IMR-90 (cell line): ENCODE measurements around the gene TM4SF4. TPM values are rescaled to one million over a fixed set of nuclear protein-coding genes. Genes with fewer than 3 reads are reported as not detected.

ENCODE experiments used
- ATAC-seq: fragments of 200-7000 bp; cut with Tn5 transposase; 2 replicates; pipeline ENCODE4 v1.9.1; 2020; ENCODE audit warnings: low read depth, mild to moderate bottlenecking, moderate library complexity
- BruUV-seq: library from RNA; stranded (reverse); fragments of 400-500 nt; replicated peaks from 2 replicates; lab custom pipeline; 2021; lab: Mats Ljungman, UMichigan
- CTCF ChIA-PET: fragments of 300-600 bp; formaldehyde crosslinking; extraction: SDS; loops from one replicate; lab custom pipeline; 2021; ENCODE audit warnings: antibody characterized with exemption; lab: Yijun Ruan, JAX
- POLR2A ChIA-PET: fragments of 300-600 bp; sonication (Branson Sonifier 250); formaldehyde crosslinking; loops from one replicate; lab custom pipeline; 2022; ENCODE audit warnings: antibody characterized with exemption; ENCODE audit not compliant: unreplicated experiment; lab: Charles Lee
- DNase-seq: peaks from one replicate; pipeline ENCODE4 v3.0.0; 2013
- H2AFZ ChIP-seq: replicated peaks from 2 replicates; pipeline ENCODE3; 2013; ENCODE audit warnings: low read length, mild to moderate bottlenecking; ENCODE audit not compliant: poor library complexity
- H2AK5ac ChIP-seq: 2 replicates; pipeline ENCODE4 v1.6.1; 2013; ENCODE audit warnings: low read depth, low read length, inconsistent platforms
- H2AK9ac ChIP-seq: replicated peaks from 2 replicates; pipeline ENCODE3; 2013; ENCODE audit warnings: mild to moderate bottlenecking, low read depth, low read length, moderate library complexity; ENCODE audit not compliant: poor library complexity
- H2BK120ac ChIP-seq: 2 replicates; pipeline ENCODE4 v1.6.1; 2013; ENCODE audit warnings: low read depth, low read length, inconsistent platforms
- H2BK15ac ChIP-seq: 3 replicates; pipeline ENCODE4 v1.6.1; 2013; ENCODE audit warnings: low read depth, low read length, inconsistent platforms
- H2BK20ac ChIP-seq: 2 replicates; pipeline ENCODE4 v1.6.1; 2013; ENCODE audit warnings: low read depth, mild to moderate bottlenecking, inconsistent platforms, low read length, moderate library complexity
- H2BK5ac ChIP-seq: 2 replicates; pipeline ENCODE4 v1.6.1; 2013; ENCODE audit warnings: mild to moderate bottlenecking, low read depth, low read length, inconsistent platforms; ENCODE audit not compliant: poor library complexity, severe bottlenecking
- H3K14ac ChIP-seq: replicated peaks from 2 replicates; pipeline ENCODE4 v1.6.1; 2013; ENCODE audit warnings: low read depth, low read length, inconsistent platforms
- H3K18ac ChIP-seq: 2 replicates; pipeline ENCODE4 v1.6.1; 2013; ENCODE audit warnings: low read depth, low read length, control low read depth
- H3K23ac ChIP-seq: 2 replicates; pipeline ENCODE4 v1.6.1; 2013; ENCODE audit warnings: low read depth, low read length, inconsistent platforms
- H3K27ac ChIP-seq: 2 replicates; pipeline ENCODE4 v1.5.1; 2013; ENCODE audit warnings: mild to moderate bottlenecking, control low read depth, low read length; ENCODE audit not compliant: insufficient read depth
- H3K27me3 ChIP-seq: 2 replicates; pipeline ENCODE4 v1.6.1; 2013; ENCODE audit warnings: low read length; ENCODE audit not compliant: control insufficient read depth, insufficient read depth
- H3K36me3 ChIP-seq: 2 replicates; pipeline ENCODE4 v1.6.1; 2013; ENCODE audit warnings: low read length, mixed read lengths; ENCODE audit not compliant: control insufficient read depth, insufficient read depth
- H3K4ac ChIP-seq: 2 replicates; pipeline ENCODE4 v1.6.1; 2013; ENCODE audit warnings: low read depth, low read length, inconsistent platforms
- H3K4me1 ChIP-seq: 2 replicates; pipeline ENCODE4 v1.6.1; 2013; ENCODE audit warnings: low read length, mixed read lengths; ENCODE audit not compliant: control insufficient read depth, insufficient read depth
- H3K4me2 ChIP-seq: 2 replicates; pipeline ENCODE4 v1.6.1; 2013; ENCODE audit warnings: low read depth, mild to moderate bottlenecking, control low read depth, low read length, moderate library complexity
- H3K4me3 ChIP-seq: 2 replicates; pipeline ENCODE4 v1.5.1; 2013; ENCODE audit warnings: low read depth, mild to moderate bottlenecking, control low read depth, low read length, moderate library complexity; ENCODE audit not compliant: insufficient read depth
- H3K56ac ChIP-seq: 2 replicates; pipeline ENCODE4 v1.6.1; 2013; ENCODE audit warnings: low read length, inconsistent platforms; ENCODE audit not compliant: insufficient read depth; ENCODE audit errors: extremely low read depth
- H3K79me1 ChIP-seq, 2 experiments: 2 replicates each; pipeline ENCODE4 v1.6.1; 2013; ENCODE audit warnings: low read length in 2 of 2, inconsistent platforms in 1 of 2, low read depth in 1 of 2
- H3K9ac ChIP-seq: 2 replicates; pipeline ENCODE4 v1.6.1; 2013; ENCODE audit warnings: low read depth, low read length, control low read depth
- H3K9me1 ChIP-seq: 2 replicates; pipeline ENCODE4 v1.6.1; 2013; ENCODE audit warnings: low read length, inconsistent platforms; ENCODE audit not compliant: insufficient read depth
- H3K9me3 ChIP-seq: 2 replicates; pipeline ENCODE4 v1.6.1; 2013; ENCODE audit warnings: low read length; ENCODE audit not compliant: control insufficient read depth, insufficient read depth
- H4K20me1 ChIP-seq: 2 replicates; pipeline ENCODE4 v1.6.1; 2013; ENCODE audit warnings: low read length, inconsistent platforms; ENCODE audit not compliant: insufficient read depth
- H4K5ac ChIP-seq: 2 replicates; pipeline ENCODE4 v1.6.1; 2013; ENCODE audit warnings: mild to moderate bottlenecking, low read depth, low read length, control low read depth
- H4K8ac ChIP-seq, 2 experiments: 2 replicates each; pipeline ENCODE4 v1.6.1; 2013; ENCODE audit warnings: low read depth in 2 of 2, low read length in 2 of 2, control low read depth in 1 of 2, inconsistent platforms in 1 of 2
- H4K91ac ChIP-seq: 2 replicates; pipeline ENCODE4 v1.6.1; 2013; ENCODE audit warnings: low read depth, low read length, inconsistent platforms; ENCODE audit not compliant: insufficient read depth
- CEBPB ChIP-seq: IDR thresholded peaks from 2 replicates; pipeline ENCODE4 v1.6.1; 2012; ENCODE audit warnings: low read depth, low read length, improper control_type of control experiment
- CTCF ChIP-seq: conservative IDR thresholded peaks from 2 replicates; pipeline ENCODE4 v1.5.1; 2012; ENCODE audit warnings: mild to moderate bottlenecking, low read depth, low read length, improper control_type of control experiment
- FOS ChIP-seq: fragments of 150-350 bp; IDR thresholded peaks from 2 replicates; pipeline ENCODE4 v1.6.1; 2016; ENCODE audit warnings: low read depth, low read length
- MAFK ChIP-seq: IDR thresholded peaks from 2 replicates; pipeline ENCODE4 v1.6.1; 2012; ENCODE audit warnings: low read depth, low read length, improper control_type of control experiment
- MAZ ChIP-seq: IDR thresholded peaks from 2 replicates; pipeline ENCODE4 v1.6.1; 2012; ENCODE audit warnings: low read depth, mild to moderate bottlenecking, low read length, improper control_type of control experiment, moderate library complexity, borderline replicate concordance
- MXI1 ChIP-seq: IDR thresholded peaks from 2 replicates; pipeline ENCODE4 v1.6.1; 2012; ENCODE audit warnings: low read depth, mild to moderate bottlenecking, low read length, moderate library complexity, borderline replicate concordance
- NFE2L2 ChIP-seq: fragments of 150-350 bp; IDR thresholded peaks from 2 replicates; pipeline ENCODE4 v1.6.1; 2016; ENCODE audit warnings: low read depth, mild to moderate bottlenecking, low read length
- RAD21 ChIP-seq: IDR thresholded peaks from 2 replicates; pipeline ENCODE4 v1.6.1; 2012; ENCODE audit warnings: low read length, improper control_type of control experiment
- RCOR1 ChIP-seq: IDR thresholded peaks from 2 replicates; pipeline ENCODE4 v1.6.1; 2012; ENCODE audit warnings: mild to moderate bottlenecking, low read length, improper control_type of control experiment; ENCODE audit not compliant: insufficient replicate concordance
- USF2 ChIP-seq: fragments of 150-350 bp; IDR thresholded peaks from 2 replicates; pipeline ENCODE4 v1.6.1; 2017; ENCODE audit warnings: mild to moderate bottlenecking, antibody characterized with exemption, low read length, low read depth
- WGBS, 2 experiments: methylation state at CpG; one replicate each; pipeline versions ENCODE4 v1.1.5 to v1.1.7; 2013; ENCODE audit warnings: missing lambda C conversion rate in 2 of 2; ENCODE audit not compliant: insufficient read length in 1 of 2; ENCODE audit errors: extremely low coverage in 2 of 2; 5-methylcytosine and 5-hydroxymethylcytosine counted together
- dilution Hi-C: fragments of 300-500 bp; cut with HindIII; formaldehyde crosslinking; loops from one replicate; pipeline ENCODE4 v1.14.3; 2018; ENCODE audit warnings: low sequenced_read_pairs; ENCODE audit not compliant: unreplicated experiment
- in situ Hi-C: fragments of 300-500 bp; cut with MboI; formaldehyde crosslinking; loops from 3 replicates; pipeline ENCODE4 v1.14.3; 2019; ENCODE audit warnings: low sequenced_read_pairs, inconsistent platforms, mixed read lengths
- intact Hi-C: fragments of 100-400 bp; cut with micrococcal nuclease; formaldehyde crosslinking; loops from 2 replicates; pipeline ENCODE4 v1.10.0; 2022
- polyA plus RNA-seq, 3 experiments: library from polyadenylated mRNA; depleted of rRNA; stranded (reverse); fragments of >200 nt; gene quantifications; 2 replicates each; pipeline ENCODE4 v1.2.3, GENCODE V29; 2012; ENCODE audit warnings: low replicate concordance in 1 of 3
- total RNA-seq: library from RNA; depleted of rRNA; stranded (reverse); fragments of >200 nt; gene quantifications from 2 replicates; pipeline ENCODE4 v1.2.3, GENCODE V29; 2012

The TM4SF4 gene
- total and polyA plus RNA-seq, 2 of the 4 experiments (the other 2 are of a cell fraction), result 0.60 to 1.6 TPM

GRCh38 chr3:149448331-149448831 lies 26.1 kb upstream of the TM4SF4 start:
- peak overlapping the region; percentile 84 for H2AK5ac ChIP-seq
- H3K27me3 ChIP-seq, result no peaks in the 10 kb centered on the region
- H2AFZ ChIP-seq, result no peak overlapping the region
- no peaks in the 10 kb centered on the region for H3K36me3 ChIP-seq
- POLR2A ChIA-PET, result no interaction called here
- H2BK20ac ChIP-seq, result peak overlapping the region; percentile 97
- peak overlapping the region; percentile 94 for H3K4ac ChIP-seq
- H3K9ac ChIP-seq, result peak overlapping the region; percentile 21; the same call in 1 of the 2 replicates
- CTCF ChIA-PET, result interaction anchor here (0.9 to 1.2 kb wide), 2 partner anchors 13 to 22 kb away, joined by 3 to 4 read pairs; no protein-coding TSS in a partner anchor
- H4K20me1 ChIP-seq, result no peaks in the 10 kb centered on the region
- H2AK9ac ChIP-seq, result peak overlapping the region; percentile 50
- peak overlapping the region; percentile 73 to 93 for H4K8ac ChIP-seq
- peak; percentile 78 for DNase-seq
- peak overlapping the region; percentile 88 for H3K27ac ChIP-seq
- TF ChIP-seq CTCF, result no peak
- 0 out of 2 replicates have a peak, but pooled peaks have one; percentile 39 for TF ChIP-seq FOS
- no peak for TF ChIP-seq MAZ
- no peak for TF ChIP-seq MXI1
- TF ChIP-seq NFE2L2, result peak; percentile 90
- TF ChIP-seq RCOR1, result no peak
- no peak for TF ChIP-seq RAD21
- TF ChIP-seq USF2, result no peak
- peak; percentile 82 for TF ChIP-seq CEBPB
- peak; percentile 100 for TF ChIP-seq MAFK
- H3K23ac ChIP-seq, result peak overlapping the region; percentile 98
- no CpG with 5 or more reads among the region's 3 CpGs for WGBS, 2 experiments
- peak overlapping the region; percentile 87 for H2BK15ac ChIP-seq
- peaks cover 13% of the 10 kb centered on the region; the same call in 1 of the 2 replicates for H3K9me1 ChIP-seq
- peak; percentile 71 for ATAC-seq
- peak overlapping the region; percentile 94 for H2BK5ac ChIP-seq
- no peak overlapping the region for H3K4me3 ChIP-seq
- peaks cover 17% of the 10 kb centered on the region for H3K4me1 ChIP-seq
- H3K18ac ChIP-seq, result peak overlapping the region; percentile 86
- peaks cover 5% of the 10 kb centered on the region; the same call in 1 of the 2 replicates for H3K9me3 ChIP-seq
- peak overlapping the region; percentile 91 for H4K91ac ChIP-seq
- dilution Hi-C loops (no loop called here), intact Hi-C loops (no loop called here), in situ Hi-C loops (no loop called here)
- H2BK120ac ChIP-seq, result peak overlapping the region; percentile 98
- H3K56ac ChIP-seq, result peak overlapping the region; percentile 76
- H3K14ac ChIP-seq, result peak overlapping the region; percentile 95
- H4K5ac ChIP-seq, result peak overlapping the region; percentile 90
- peaks cover 0 to 6% of the 10 kb centered on the region in 2 experiments; a peak in 2 of 4 replicates for H3K79me1 ChIP-seq
- peak overlapping the region; percentile 69; the same call in 1 of the 2 replicates for H3K4me2 ChIP-seq
- BruUV-seq, result no TSS peak
